ENCODE measurements around the gene PLEKHM3.

The PLEKHM3 gene

GRCh38 chr2:208025037-208025813 is at the start of gene PLEKHM3:
Gene PLEKHM3, minus strand, starts transcription at chr2:208025527. Its CDS starts 23,888 bp downstream, at chr2:208001639.
- Mint-ChIP-seq H3K9me3 (no peaks in the 10 kb centered on the region), H3K36me3 (peaks cover 0 to 3% of the 10 kb centered on the region in 2 donors), H3K27ac (peak within 1 kb of the TSS; percentile 88), H3K4me3 (peak within 1 kb of the TSS; percentile 87 to 99), H3K27me3 (no peaks in the 10 kb centered on the region), H3K4me1 (peaks cover 7 to 10% of the 10 kb centered on the region in 2 donors)
- ATAC-seq (replicated peaks) (peak; percentile 90 to 91), DNase-seq (peak; percentile 83)

- Mint-ChIP-seq H3K27me3 (peaks cover 25 to 41% of the 10 kb centered on the region in 2 donors), H3K4me1 (no peaks in the 10 kb centered on the region), H3K36me3 (no peaks in the 10 kb centered on the region), H3K9me3 (peaks cover 2 to 4% of the 10 kb centered on the region in 2 donors), H3K4me3 (no peak overlapping the region), H3K27ac (no peak overlapping the region)
- ATAC-seq (replicated peaks) (no peak), DNase-seq (no peak)
Measured at GRCh38 chr2:208074610-208075356, 49.5 kb upstream of the PLEKHM3 start.

- Mint-ChIP-seq H3K4me1 (no peaks in the 10 kb centered on the region), H3K27me3 (peaks cover 9 to 19% of the 10 kb centered on the region in 2 donors), H3K9me3 (no peaks in the 10 kb centered on the region), H3K36me3 (no peaks in the 10 kb centered on the region), H3K27ac (no peak overlapping the region), H3K4me3 (no peak overlapping the region)
- DNase-seq (peak; percentile 39), ATAC-seq (replicated peaks) (peak; percentile 80 to 84)
Measured at GRCh38 chr2:208072250-208072892, 47.0 kb upstream of the PLEKHM3 start.

GRCh38 chr2:208069186-208069585 is 43.9 kb upstream of the PLEKHM3 start:
- Mint-ChIP-seq H3K4me3 (no peak overlapping the region), H3K4me1 (peaks cover 4 to 6% of the 10 kb centered on the region in 2 donors), H3K9me3 (no peaks in the 10 kb centered on the region), H3K36me3 (no peaks in the 10 kb centered on the region), H3K27ac (no peak overlapping the region), H3K27me3 (peaks cover 0 to 5% of the 10 kb centered on the region in 2 donors)
- ATAC-seq (replicated peaks) = no peak
- no peak for DNase-seq

GRCh38 chr2:208066016-208066415 is 40.7 kb upstream of the PLEKHM3 start:
- Mint-ChIP-seq H3K4me1 (peaks cover 4 to 6% of the 10 kb centered on the region in 2 donors), H3K36me3 (no peaks in the 10 kb centered on the region), H3K4me3 (no peak overlapping the region), H3K27ac (no peak overlapping the region), H3K9me3 (no peaks in the 10 kb centered on the region), H3K27me3 (peaks cover 5 to 8% of the 10 kb centered on the region in 2 donors)
- DNase-seq = no peak
- ATAC-seq (replicated peaks) = no peak

- peaks cover 4 to 6% of the 10 kb centered on the region in 2 donors for H3K4me1 Mint-ChIP-seq
- H3K4me3 Mint-ChIP-seq = no peak overlapping the region
- no peaks in the 10 kb centered on the region for H3K9me3 Mint-ChIP-seq
- no peak overlapping the region for H3K27ac Mint-ChIP-seq
- ATAC-seq (replicated peaks) = no peak
- no peak for DNase-seq
- peaks cover 5 to 9% of the 10 kb centered on the region in 2 donors for H3K27me3 Mint-ChIP-seq
- no peaks in the 10 kb centered on the region for H3K36me3 Mint-ChIP-seq
Measured at GRCh38 chr2:208065476-208065875, 40.1 kb upstream of the PLEKHM3 start.

- H3K27ac Mint-ChIP-seq = peak overlapping the region; percentile 53
- DNase-seq = no peak
- ATAC-seq (replicated peaks) = peak; percentile 88 to 94
- peaks cover 4 to 6% of the 10 kb centered on the region in 2 donors for H3K4me1 Mint-ChIP-seq
- peaks cover 5 to 9% of the 10 kb centered on the region in 2 donors for H3K27me3 Mint-ChIP-seq
- H3K9me3 Mint-ChIP-seq = no peaks in the 10 kb centered on the region
- H3K36me3 Mint-ChIP-seq = no peaks in the 10 kb centered on the region
- H3K4me3 Mint-ChIP-seq = no peak overlapping the region
Measured at GRCh38 chr2:208064220-208064961, 39.1 kb upstream of the PLEKHM3 start.

- ATAC-seq (replicated peaks) = no peak
- peaks cover 5 to 9% of the 10 kb centered on the region in 2 donors for H3K27me3 Mint-ChIP-seq
- no peaks in the 10 kb centered on the region for H3K36me3 Mint-ChIP-seq
Measured at GRCh38 chr2:208062961-208063360, 37.6 kb upstream of the PLEKHM3 start.

GRCh38 chr2:208062113-208062512 is 36.8 kb upstream of the PLEKHM3 start:
- Mint-ChIP-seq H3K9me3 (no peaks in the 10 kb centered on the region), H3K4me3 (no peak overlapping the region), H3K4me1 (peaks cover 4 to 6% of the 10 kb centered on the region in 2 donors), H3K27me3 (peaks cover 9 to 10% of the 10 kb centered on the region in 2 donors), H3K27ac (no peak overlapping the region), H3K36me3 (no peaks in the 10 kb centered on the region)
- no peak for DNase-seq
- ATAC-seq (replicated peaks) = peak; percentile 44 to 59

More at GRCh38 chr2:208062961-208063360, 37.6 kb upstream of the PLEKHM3 start:
- Mint-ChIP-seq H3K27ac (no peak overlapping the region), H3K9me3 (no peaks in the 10 kb centered on the region), H3K4me3 (no peak overlapping the region), H3K4me1 (peaks cover 4 to 6% of the 10 kb centered on the region in 2 donors)
- no peak for DNase-seq

GRCh38 chr2:208057108-208057507 is 31.8 kb upstream of the PLEKHM3 start:
- Mint-ChIP-seq H3K4me3 (no peak overlapping the region), H3K4me1 (no peaks in the 10 kb centered on the region), H3K9me3 (no peaks in the 10 kb centered on the region), H3K27me3 (peaks cover 12 to 19% of the 10 kb centered on the region in 2 donors), H3K27ac (no peak overlapping the region), H3K36me3 (no peaks in the 10 kb centered on the region)
- ATAC-seq (replicated peaks) = no peak
- DNase-seq = no peak

- H3K27ac Mint-ChIP-seq = no peak overlapping the region
- peaks cover 15 to 19% of the 10 kb centered on the region in 2 donors for H3K27me3 Mint-ChIP-seq
- no peaks in the 10 kb centered on the region for H3K9me3 Mint-ChIP-seq
- no peaks in the 10 kb centered on the region for H3K36me3 Mint-ChIP-seq
- H3K4me1 Mint-ChIP-seq = no peaks in the 10 kb centered on the region
- DNase-seq = no peak
- ATAC-seq (replicated peaks) = no peak
- no peak overlapping the region for H3K4me3 Mint-ChIP-seq
Measured at GRCh38 chr2:208049441-208049840, 24.1 kb upstream of the PLEKHM3 start.

- H3K27me3 Mint-ChIP-seq = peaks cover 15 to 19% of the 10 kb centered on the region in 2 donors
- DNase-seq (no peak), ATAC-seq (replicated peaks) (no peak)
- H3K4me3 Mint-ChIP-seq = no peak overlapping the region
- no peaks in the 10 kb centered on the region for H3K9me3 Mint-ChIP-seq
- H3K4me1 Mint-ChIP-seq = no peaks in the 10 kb centered on the region
- H3K27ac Mint-ChIP-seq = no peak overlapping the region
- H3K36me3 Mint-ChIP-seq = no peaks in the 10 kb centered on the region
Measured at GRCh38 chr2:208049006-208049405, 23.7 kb upstream of the PLEKHM3 start.

GRCh38 chr2:208047840-208048239 is 22.5 kb upstream of the PLEKHM3 start:
- Mint-ChIP-seq H3K36me3 (no peaks in the 10 kb centered on the region), H3K9me3 (no peaks in the 10 kb centered on the region), H3K4me3 (no peak overlapping the region), H3K27ac (no peak overlapping the region), H3K4me1 (no peaks in the 10 kb centered on the region), H3K27me3 (peaks cover 18 to 19% of the 10 kb centered on the region in 2 donors)
- DNase-seq (no peak), ATAC-seq (replicated peaks) (no peak)

GRCh38 chr2:208046686-208047085 is 21.4 kb upstream of the PLEKHM3 start:
- no peaks in the 10 kb centered on the region for H3K9me3 Mint-ChIP-seq
- ATAC-seq (replicated peaks) (no peak), DNase-seq (no peak)
- H3K4me1 Mint-ChIP-seq = no peaks in the 10 kb centered on the region
- H3K4me3 Mint-ChIP-seq = no peak overlapping the region
- no peak overlapping the region for H3K27ac Mint-ChIP-seq
- peaks cover 15 to 19% of the 10 kb centered on the region in 2 donors for H3K27me3 Mint-ChIP-seq
- no peaks in the 10 kb centered on the region for H3K36me3 Mint-ChIP-seq

Measured in stimulated activated naive B cell treated with anti-CD40 and anti-IgM and Interleukin-4, amounts not matched to agents 10 μg/mL and 1 μg/mL and 100 μg/mL, for 72 hours (primary cell).